Measurements from ENCODE around the gene GON4L.

DNA sequence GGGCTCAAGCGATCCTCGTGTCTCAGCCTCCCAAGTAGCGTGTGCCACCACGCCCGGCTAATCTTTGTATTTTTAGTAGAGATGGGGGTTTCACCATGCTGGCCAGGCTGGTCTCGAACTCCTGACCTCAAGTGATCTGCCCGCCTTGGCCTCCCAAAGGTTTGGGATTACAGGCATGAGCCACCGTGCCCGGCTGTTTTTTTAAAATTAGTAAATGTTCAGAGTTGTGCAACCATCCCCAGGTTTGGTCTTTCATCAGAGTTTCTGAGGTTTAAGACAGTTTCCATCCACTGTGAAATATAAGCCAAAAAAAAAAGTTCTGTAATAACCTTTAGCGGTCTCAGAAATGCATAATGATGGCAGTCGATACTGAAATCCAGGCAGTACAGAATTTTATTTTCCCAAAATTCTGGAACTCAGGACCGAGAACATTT lies 1.8 kb upstream of the GON4L start:
- TF ChIP-seq, protein P1, sequence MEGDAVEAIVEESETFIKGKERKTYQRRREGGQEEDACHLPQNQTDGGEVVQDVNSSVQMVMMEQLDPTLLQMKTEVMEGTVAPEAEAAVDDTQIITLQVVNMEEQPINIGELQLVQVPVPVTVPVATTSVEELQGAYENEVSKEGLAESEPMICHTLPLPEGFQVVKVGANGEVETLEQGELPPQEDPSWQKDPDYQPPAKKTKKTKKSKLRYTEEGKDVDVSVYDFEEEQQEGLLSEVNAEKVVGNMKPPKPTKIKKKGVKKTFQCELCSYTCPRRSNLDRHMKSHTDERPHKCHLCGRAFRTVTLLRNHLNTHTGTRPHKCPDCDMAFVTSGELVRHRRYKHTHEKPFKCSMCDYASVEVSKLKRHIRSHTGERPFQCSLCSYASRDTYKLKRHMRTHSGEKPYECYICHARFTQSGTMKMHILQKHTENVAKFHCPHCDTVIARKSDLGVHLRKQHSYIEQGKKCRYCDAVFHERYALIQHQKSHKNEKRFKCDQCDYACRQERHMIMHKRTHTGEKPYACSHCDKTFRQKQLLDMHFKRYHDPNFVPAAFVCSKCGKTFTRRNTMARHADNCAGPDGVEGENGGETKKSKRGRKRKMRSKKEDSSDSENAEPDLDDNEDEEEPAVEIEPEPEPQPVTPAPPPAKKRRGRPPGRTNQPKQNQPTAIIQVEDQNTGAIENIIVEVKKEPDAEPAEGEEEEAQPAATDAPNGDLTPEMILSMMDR (IDR thresholded peaks at IDR 0.05): no peak
- TF ChIP-seq POLR2A (IDR thresholded peaks at IDR 0.05): no peak
